Endothelial cell of umbilical vein (primary cell): ENCODE data around the gene CMTM4. TPM values are rescaled to one million over a fixed set of nuclear protein-coding genes. Genes with fewer than 3 reads are reported as not detected.

ENCODE experiments used
- BruUV-seq: library from RNA; stranded (reverse); fragments of 400-500 nt; replicated peaks from 2 replicates; lab custom pipeline; 2021; lab: Mats Ljungman, UMichigan
- CTCF ChIA-PET: fragments of 300-600, 350-600 bp; sonication (Branson Sonifier 250); formaldehyde crosslinking; loops from one replicate; lab custom pipeline; 2021; ENCODE audit warnings: antibody characterized with exemption, inconsistent platforms; lab: Charles Lee
- POLR2A ChIA-PET: fragments of 300-600, 350-600 bp; sonication (Branson Sonifier 250); formaldehyde crosslinking; loops from one replicate; lab custom pipeline; 2021; ENCODE audit warnings: antibody characterized with exemption, inconsistent platforms; lab: Charles Lee
- DNase-seq: peaks from one replicate; pipeline ENCODE4 v3.0.0-alpha.2; 2011; ENCODE audit warnings: low read depth, low spot score
- FAIRE-seq: peaks from 2 replicates; lab custom pipeline; 2011; peaks lifted over from hg19 to GRCh38; lab: Jason Lieb, UNC
- H2AFZ ChIP-seq: 2 replicates; pipeline ENCODE4 v1.6.0; 2012; ENCODE audit warnings: low read depth, low read length, control low read depth, inconsistent platforms
- H3K27ac ChIP-seq: 2 replicates; pipeline ENCODE4 v1.5.1; 2011; ENCODE audit warnings: low read depth, mild to moderate bottlenecking, control low read depth, low read length, moderate library complexity; ENCODE audit not compliant: insufficient read depth
- H3K27me3 ChIP-seq, 2 experiments: 2 replicates each; pipeline versions ENCODE4 v1.6.0 to v1.6.1; 2011; ENCODE audit warnings: low read length in 2 of 2, mixed read lengths in 1 of 2; ENCODE audit not compliant: control insufficient read depth in 2 of 2, insufficient read depth in 2 of 2
- H3K36me3 ChIP-seq, 2 experiments: 2 replicates in 1 of 2; 3 replicates in 1 of 2; pipeline ENCODE4 v1.5.1; 2011; ENCODE audit warnings: low read length in 2 of 2, mild to moderate bottlenecking in 1 of 2, moderate library complexity in 1 of 2; ENCODE audit not compliant: control insufficient read depth in 2 of 2, insufficient read depth in 2 of 2; ENCODE audit errors: extremely low read depth in 1 of 2
- H3K4me1 ChIP-seq: 3 replicates; pipeline ENCODE4 v1.5.1; 2011; ENCODE audit warnings: mild to moderate bottlenecking, low read length; ENCODE audit not compliant: control insufficient read depth, insufficient read depth; ENCODE audit errors: extremely low read depth
- H3K4me2 ChIP-seq: 2 replicates; pipeline ENCODE4 v1.6.1; 2011; ENCODE audit warnings: low read length, control low read depth, mixed read lengths; ENCODE audit not compliant: insufficient read depth
- H3K4me3 ChIP-seq, 3 experiments: fragments of 200-600 bp in 1 of 3; sonication (generic), shearing (Covaris generic) in 1 of 3; replicated peaks in 1 of 3; 2 replicates each; pipeline ENCODE4 v1.5.1; 2011 to 2016; ENCODE audit warnings: control low read depth in 3 of 3, low read length in 3 of 3, mild to moderate bottlenecking in 2 of 3, inconsistent platforms in 1 of 3, low read depth in 1 of 3, moderate library complexity in 1 of 3; ENCODE audit not compliant: insufficient read depth in 1 of 3
- H3K79me2 ChIP-seq: 2 replicates; pipeline ENCODE4 v1.6.0; 2012; ENCODE audit warnings: low read length, inconsistent platforms; ENCODE audit not compliant: control insufficient read depth, insufficient read depth
- H3K9ac ChIP-seq: replicated peaks from 2 replicates; pipeline ENCODE3; 2011; ENCODE audit warnings: low read length, control low read depth; ENCODE audit not compliant: insufficient read depth; ENCODE audit errors: extremely low read depth
- H3K9me1 ChIP-seq: replicated peaks from 3 replicates; pipeline ENCODE4 v1.6.0; 2011; ENCODE audit warnings: mild to moderate bottlenecking, low read length; ENCODE audit not compliant: control insufficient read depth, insufficient read depth; ENCODE audit errors: extremely low read depth
- H3K9me3 ChIP-seq: replicated peaks from 2 replicates; pipeline ENCODE4 v1.5.1; 2012; ENCODE audit warnings: low read length, inconsistent platforms; ENCODE audit not compliant: control insufficient read depth, insufficient read depth
- H4K20me1 ChIP-seq: replicated peaks from 2 replicates; pipeline ENCODE3; 2011; ENCODE audit warnings: mild to moderate bottlenecking, low read length; ENCODE audit not compliant: control insufficient read depth, insufficient read depth; ENCODE audit errors: extremely low read depth
- EZH2 ChIP-seq: IDR thresholded peaks from 2 replicates; pipeline ENCODE4 v1.6.1; 2012; ENCODE audit warnings: borderline replicate concordance, low read depth, mild to moderate bottlenecking, moderate library complexity, low read length, inconsistent platforms; ENCODE audit not compliant: severe bottlenecking
- FOS ChIP-seq: IDR thresholded peaks from 2 replicates; pipeline ENCODE4 v1.6.1; 2011; ENCODE audit warnings: mild to moderate bottlenecking, low read length, moderate library complexity, borderline replicate concordance; ENCODE audit not compliant: insufficient read depth
- GATA2 ChIP-seq: IDR thresholded peaks from 2 replicates; pipeline ENCODE4 v1.7.0; 2011; ENCODE audit warnings: low read depth, mild to moderate bottlenecking, moderate library complexity, mixed read lengths, low read length; ENCODE audit not compliant: insufficient read length, insufficient read depth
- JUN ChIP-seq: IDR thresholded peaks from 2 replicates; pipeline ENCODE4 v1.6.1; 2011; ENCODE audit warnings: borderline replicate concordance, low read depth; ENCODE audit not compliant: insufficient read length, insufficient read depth
- MYC ChIP-seq: IDR thresholded peaks from one replicate; pipeline ENCODE4 v1.6.1; 2011; ENCODE audit warnings: mild to moderate bottlenecking, low read depth, low read length
- POLR2A ChIP-seq: IDR thresholded peaks from 2 replicates; pipeline ENCODE4 v1.6.1; 2012; ENCODE audit warnings: low read depth, mild to moderate bottlenecking, control low read depth, low read length
- POLR2AphosphoS5 ChIP-seq: IDR thresholded peaks from 2 replicates; pipeline ENCODE4 v1.6.1; 2012; ENCODE audit warnings: low read depth, mild to moderate bottlenecking, control low read depth, low read length, moderate library complexity; ENCODE audit not compliant: insufficient read depth
- dilution Hi-C: fragments of 300-500 bp; cut with MboI; formaldehyde crosslinking; loops from one replicate; pipeline ENCODE4 v1.15.0; 2019; ENCODE audit warnings: low sequenced_read_pairs; ENCODE audit not compliant: extremely low pct_ligation_motif_present
- intact Hi-C: fragments of 100-400 bp; cut with micrococcal nuclease; formaldehyde crosslinking; loops from one replicate; pipeline ENCODE4 v1.10.0; 2022
- polyA plus RNA-seq, 4 experiments: library from polyadenylated mRNA; depleted of rRNA in 3 of 4; stranded (reverse) in 3 of 4; unstranded in 1 of 4; fragments of >200 nt; gene quantifications; 2 replicates each; pipeline versions ENCODE4 v1.2.1 to v1.2.3, GENCODE V29; 2011 to 2012; ENCODE audit warnings: missing spikeins in 1 of 4
- total RNA-seq: library from RNA; stranded (reverse); gene quantifications from 2 replicates; pipeline ENCODE4 v1.2.3, GENCODE V29; 2021
- TF ChIP-seq, protein P1 (sequence below), 2 donors: IDR thresholded peaks; 1 replicate in 1 of 2; 2 replicates in 1 of 2; pipeline ENCODE4 v1.5.1; 2011; ENCODE audit warnings: low read length in 2 of 2, mild to moderate bottlenecking in 2 of 2, moderate library complexity in 2 of 2, control low read depth in 1 of 2, inconsistent platforms in 1 of 2, low read depth in 1 of 2; ENCODE audit not compliant: insufficient read depth in 1 of 2; ENCODE audit errors: extremely low read depth in 1 of 2
- TF ChIP-seq, protein P2 (sequence below): IDR thresholded peaks from 2 replicates; pipeline ENCODE4 v1.6.1; 2011; ENCODE audit not compliant: insufficient read depth, insufficient read length

The CMTM4 gene
- total and polyA plus RNA-seq, 2 donors (not counting 3 experiments of a cell fraction or from before 2014, with no cell fraction given) = 9.0 to 10.7 TPM

DNA sequence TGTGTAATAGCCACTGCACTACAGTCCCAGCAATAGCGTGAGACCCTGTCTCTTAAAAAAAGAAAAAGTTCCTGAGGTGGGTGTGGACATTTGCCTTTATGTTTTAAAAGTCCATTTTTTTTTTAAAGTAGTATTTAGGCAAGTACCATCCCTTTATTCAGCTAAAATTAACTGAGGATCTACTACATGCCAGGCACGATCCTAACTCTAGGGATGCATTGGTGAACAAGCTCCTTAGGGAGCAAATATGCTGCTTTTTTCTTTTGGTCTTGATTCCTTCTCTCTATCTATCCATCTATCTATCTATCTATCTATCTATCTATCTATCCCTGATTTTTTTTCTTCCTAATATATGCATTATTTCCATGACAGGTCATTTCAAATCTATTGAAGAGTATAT is 47.4 kb downstream of the CMTM4 start:
- Histone ChIP-seq H3K27ac (no peak overlapping the region), H3K4me2 (no peak overlapping the region), H3K36me3 (no peaks in the 10 kb centered on the region), H3K27me3 (no peaks in the 10 kb centered on the region), H3K79me2 (no peaks in the 10 kb centered on the region), H2AFZ (no peak overlapping the region), H3K9me1 (no peaks in the 10 kb centered on the region), H3K4me3 (no peak overlapping the region), H3K4me1 (no peaks in the 10 kb centered on the region), H3K9me3 (no peaks in the 10 kb centered on the region), H3K9ac (no peak overlapping the region), H4K20me1 (no peaks in the 10 kb centered on the region)
- intact Hi-C loops = no loop called here
- ChIA-PET POLR2A (no interaction called here), CTCF (interaction anchor here (1.8 kb wide), 1 partner anchor 9 kb away, joined by 5 read pairs; no protein-coding TSS in a partner anchor)
- no TSS peak for BruUV-seq
- dilution Hi-C loops = no loop called here
- no peak for TF ChIP-seq EZH2
- no peak for TF ChIP-seq JUN
- TF ChIP-seq, protein P1, sequence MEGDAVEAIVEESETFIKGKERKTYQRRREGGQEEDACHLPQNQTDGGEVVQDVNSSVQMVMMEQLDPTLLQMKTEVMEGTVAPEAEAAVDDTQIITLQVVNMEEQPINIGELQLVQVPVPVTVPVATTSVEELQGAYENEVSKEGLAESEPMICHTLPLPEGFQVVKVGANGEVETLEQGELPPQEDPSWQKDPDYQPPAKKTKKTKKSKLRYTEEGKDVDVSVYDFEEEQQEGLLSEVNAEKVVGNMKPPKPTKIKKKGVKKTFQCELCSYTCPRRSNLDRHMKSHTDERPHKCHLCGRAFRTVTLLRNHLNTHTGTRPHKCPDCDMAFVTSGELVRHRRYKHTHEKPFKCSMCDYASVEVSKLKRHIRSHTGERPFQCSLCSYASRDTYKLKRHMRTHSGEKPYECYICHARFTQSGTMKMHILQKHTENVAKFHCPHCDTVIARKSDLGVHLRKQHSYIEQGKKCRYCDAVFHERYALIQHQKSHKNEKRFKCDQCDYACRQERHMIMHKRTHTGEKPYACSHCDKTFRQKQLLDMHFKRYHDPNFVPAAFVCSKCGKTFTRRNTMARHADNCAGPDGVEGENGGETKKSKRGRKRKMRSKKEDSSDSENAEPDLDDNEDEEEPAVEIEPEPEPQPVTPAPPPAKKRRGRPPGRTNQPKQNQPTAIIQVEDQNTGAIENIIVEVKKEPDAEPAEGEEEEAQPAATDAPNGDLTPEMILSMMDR (IDR thresholded peaks at IDR 0.05; ENCODE audit: extremely low read depth in 1 of 2, insufficient read depth in 1 of 2, low read depth in 1 of 2, low read length in 2 of 2) = no peak
- no peak for TF ChIP-seq FOS
- TF ChIP-seq, protein P2, sequence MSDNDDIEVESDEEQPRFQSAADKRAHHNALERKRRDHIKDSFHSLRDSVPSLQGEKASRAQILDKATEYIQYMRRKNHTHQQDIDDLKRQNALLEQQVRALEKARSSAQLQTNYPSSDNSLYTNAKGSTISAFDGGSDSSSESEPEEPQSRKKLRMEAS = no peak
- TF ChIP-seq POLR2AphosphoS5 = no peak
- TF ChIP-seq POLR2A = no peak
- TF ChIP-seq GATA2 = no peak
- TF ChIP-seq MYC = no peak
- FAIRE-seq = no peak
- no peak for DNase-seq
